ENCODE data around the gene UNC13A. TPM values are rescaled to one million over a fixed set of nuclear protein-coding genes. Genes with fewer than 3 reads are reported as not detected.

Gene UNC13A
- total RNA-seq, 1 experiment from 2014 or later, result 41.1 TPM

DNA sequence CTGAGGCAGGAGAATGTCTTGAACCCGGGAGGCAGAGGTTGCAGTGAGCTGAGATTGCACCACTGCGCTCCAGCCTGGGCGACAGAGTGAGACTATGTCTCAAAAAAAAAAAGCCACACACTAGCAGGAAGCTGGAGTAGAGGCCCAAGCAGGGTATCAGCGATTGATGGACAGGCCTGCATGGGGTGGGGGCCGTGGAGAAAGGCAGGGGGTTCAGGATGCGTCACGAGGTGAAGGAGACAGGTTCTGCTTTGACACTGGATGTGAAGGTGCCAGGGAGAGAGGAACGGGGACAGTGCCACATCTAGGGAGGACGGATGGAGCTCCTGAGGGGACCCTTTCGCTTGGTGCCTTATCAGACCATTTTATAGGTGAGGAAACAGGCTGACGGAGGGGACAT, 125.6 kb downstream of the UNC13A start:
- peaks cover 19% of the 10 kb centered on the region for H3K36me3 Mint-ChIP-seq
- H3K9me3 Mint-ChIP-seq, result no peaks in the 10 kb centered on the region
- CTCF ChIA-PET, result interaction anchor here (0.7 to 1.0 kb wide), 2 partner anchors 11 to 44 kb away, joined by 3 to 6 read pairs; no protein-coding TSS in a partner anchor
- POLR2A ChIA-PET, result interaction anchor here (0.7 kb wide), 1 partner anchor 1000 kb away, joined by 3 read pairs; no protein-coding TSS in a partner anchor
- no peak overlapping the region for H3K4me3 Mint-ChIP-seq
- H3K4me1 Mint-ChIP-seq, result no peaks in the 10 kb centered on the region
- ATAC-seq, result no peak
- no peak overlapping the region for H3K27ac Mint-ChIP-seq
- H3K27me3 Mint-ChIP-seq (ENCODE audit: low read depth), result no peaks in the 10 kb centered on the region
- TF ChIP-seq NFE2L1 (CRISPR knock-in tag; IDR thresholded peaks at IDR 0.05), result no peak
- no peak for TF ChIP-seq ATF1 (CRISPR knock-in tag; IDR thresholded peaks at IDR 0.05)
- TF ChIP-seq TCF7 (CRISPR knock-in tag; IDR thresholded peaks at IDR 0.05; ENCODE audit: low read depth), result no peak
- TF ChIP-seq SOX15 (CRISPR knock-in tag; IDR thresholded peaks at IDR 0.05), result no peak
- no peak for TF ChIP-seq ZNF396 (CRISPR knock-in tag; IDR thresholded peaks at IDR 0.05; ENCODE audit: borderline replicate concordance)
- TF ChIP-seq AFF4 (CRISPR knock-in tag; IDR thresholded peaks at IDR 0.05; ENCODE audit: borderline replicate concordance), result no peak
- TF ChIP-seq FOXJ3 (CRISPR knock-in tag; IDR thresholded peaks at IDR 0.05; ENCODE audit: borderline replicate concordance), result no peak
- no peak for TF ChIP-seq ZNF281 (CRISPR knock-in tag; IDR thresholded peaks at IDR 0.05)
- no peak for TF ChIP-seq JAZF1 (CRISPR knock-in tag; IDR thresholded peaks at IDR 0.05)
- TF ChIP-seq CTCF (IDR thresholded peaks at IDR 0.05), result no peak
- DNase-seq (ENCODE audit: low spot score), result no peak

DNA sequence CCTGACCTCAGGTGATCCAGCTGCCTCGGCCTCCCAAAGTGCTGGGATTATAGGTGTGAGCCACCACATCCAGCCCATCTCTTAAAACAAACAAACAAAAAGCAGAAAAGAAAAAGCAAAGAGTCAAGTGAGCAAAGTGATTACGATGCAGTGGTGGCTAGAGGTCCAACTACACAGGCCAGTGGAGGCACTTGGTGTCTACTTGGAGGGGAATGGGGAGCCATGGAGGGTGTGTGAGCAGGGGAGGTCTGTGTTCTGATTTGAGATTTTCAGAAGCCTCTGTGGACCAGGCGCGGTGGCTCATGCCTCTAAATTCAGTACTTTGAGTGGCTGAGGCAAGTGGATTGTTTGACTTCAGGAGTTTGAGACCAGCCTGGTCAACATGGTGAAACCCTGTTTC, 126.1 kb downstream of the UNC13A start:
- H3K4me3 Mint-ChIP-seq, result no peak overlapping the region
- H3K27me3 Mint-ChIP-seq (ENCODE audit: low read depth), result no peaks in the 10 kb centered on the region
- no peaks in the 10 kb centered on the region for H3K4me1 Mint-ChIP-seq
- ATAC-seq, result no peak
- ChIA-PET POLR2A (no interaction called here), CTCF (interaction anchor here (0.7 to 1.0 kb wide), 2 partner anchors 12 to 44 kb away, joined by 3 to 6 read pairs; no protein-coding TSS in a partner anchor)
- DNase-seq (ENCODE audit: low spot score), result no peak
- H3K27ac Mint-ChIP-seq, result no peak overlapping the region
- H3K36me3 Mint-ChIP-seq, result peaks cover 15% of the 10 kb centered on the region
- H3K9me3 Mint-ChIP-seq, result no peaks in the 10 kb centered on the region
- TF ChIP-seq GABPB1 (CRISPR knock-in tag; IDR thresholded peaks at IDR 0.05), result no peak
- no peak for TF ChIP-seq ZNF423 (CRISPR knock-in tag; IDR thresholded peaks at IDR 0.05)
- TF ChIP-seq IRF1 (CRISPR knock-in tag; IDR thresholded peaks at IDR 0.05), result no peak
- TF ChIP-seq ATF6 (CRISPR knock-in tag; IDR thresholded peaks at IDR 0.05), result no peak
- TF ChIP-seq CTCF (IDR thresholded peaks at IDR 0.05), result no peak
- TF ChIP-seq FOXJ3 (CRISPR knock-in tag; IDR thresholded peaks at IDR 0.05; ENCODE audit: borderline replicate concordance), result no peak
- TF ChIP-seq ZBTB43 (CRISPR knock-in tag; IDR thresholded peaks at IDR 0.05), result no peak
- TF ChIP-seq GTF2I (CRISPR knock-in tag; conservative IDR thresholded peaks at IDR 0.05), result no peak
- no peak for TF ChIP-seq RORB (CRISPR knock-in tag; IDR thresholded peaks at IDR 0.05)
- no peak for TF ChIP-seq PREB (CRISPR knock-in tag; IDR thresholded peaks at IDR 0.05; ENCODE audit: borderline replicate concordance)

Measured in WTC11 (cell line).